HFFc6 (cell line): ENCODE results near the gene STX17. TPM values are rescaled to one million over a fixed set of nuclear protein-coding genes. Genes with fewer than 3 reads are reported as not detected.

ENCODE experiments used
- DNase-seq: peaks from one replicate; pipeline ENCODE4 v3.0.0-alpha.2; 2018
- H3K27ac Mint-ChIP-seq: 2 replicates; pipeline ENCODE4 v1.8.0; 2020; ENCODE audit warnings: mild to moderate bottlenecking, mixed read lengths
- H3K27me3 Mint-ChIP-seq: 2 replicates; pipeline ENCODE4 v1.8.0; 2021; ENCODE audit warnings: mild to moderate bottlenecking, moderate library complexity, mixed read lengths; ENCODE audit not compliant: insufficient read depth
- H3K36me3 Mint-ChIP-seq: 2 replicates; pipeline ENCODE4 v1.8.0; 2021; ENCODE audit warnings: low read depth, mixed read lengths
- H3K4me1 Mint-ChIP-seq: 2 replicates; pipeline ENCODE4 v1.8.0; 2020; ENCODE audit warnings: low read depth, mixed read lengths
- H3K4me3 Mint-ChIP-seq: 2 replicates; pipeline ENCODE4 v1.8.0; 2020; ENCODE audit warnings: mild to moderate bottlenecking, moderate library complexity, mixed read lengths
- H3K9me3 Mint-ChIP-seq: 2 replicates; pipeline ENCODE4 v1.8.0; 2020; ENCODE audit warnings: mild to moderate bottlenecking, mixed read lengths
- CTCF ChIP-seq: fragments of 200-600 bp; sonication (generic); IDR thresholded peaks from 2 replicates; pipeline ENCODE4 v1.5.0; 2021; ENCODE audit warnings: antibody characterized with exemption, mild to moderate bottlenecking
- total RNA-seq, 6 experiments: library from RNA; stranded (reverse); fragmentation: NEBNext Ultra II Directional; extraction: Animal tissue kit (Norgen Biotek cat#: 25700); gene quantifications; 2 replicates in 1 of 6; 3 replicates in 5 of 6; pipeline ENCODE4 v1.2.3, GENCODE V29; 2021

STX17 gene
- total RNA-seq, 6 experiments from 2014 or later = 15.3 to 18.7 (median 15.6) TPM

- Mint-ChIP-seq H3K9me3 (no peaks in the 10 kb centered on the region), H3K36me3 (peaks cover 16% of the 10 kb centered on the region), H3K27ac (no peak overlapping the region), H3K27me3 (no peaks in the 10 kb centered on the region; the same call in 1 of the 2 replicates), H3K4me1 (peaks cover 7% of the 10 kb centered on the region), H3K4me3 (no peak overlapping the region)
- TF ChIP-seq CTCF = no peak
- DNase-seq = no peak
These were observed 59.5 kb downstream of the STX17 start for GRCh38 chr9:99966001-99966400.

- TF ChIP-seq CTCF = no peak
- no peak overlapping the region for H3K27ac Mint-ChIP-seq
- no peaks in the 10 kb centered on the region; the same call in 1 of the 2 replicates for H3K27me3 Mint-ChIP-seq
- no peak overlapping the region for H3K4me3 Mint-ChIP-seq
- peaks cover 7% of the 10 kb centered on the region for H3K4me1 Mint-ChIP-seq
- H3K9me3 Mint-ChIP-seq = no peaks in the 10 kb centered on the region
- peaks cover 12% of the 10 kb centered on the region for H3K36me3 Mint-ChIP-seq
- DNase-seq = no peak
These were observed 60.3 kb downstream of the STX17 start for GRCh38 chr9:99966716-99967115.

- no peak overlapping the region for H3K27ac Mint-ChIP-seq
- no peak for TF ChIP-seq CTCF
- peaks cover 12% of the 10 kb centered on the region for H3K36me3 Mint-ChIP-seq
- no peaks in the 10 kb centered on the region; the same call in 1 of the 2 replicates for H3K27me3 Mint-ChIP-seq
- H3K9me3 Mint-ChIP-seq = no peaks in the 10 kb centered on the region
- H3K4me3 Mint-ChIP-seq = no peak overlapping the region
- peaks cover 7% of the 10 kb centered on the region for H3K4me1 Mint-ChIP-seq
- DNase-seq = no peak
These were observed 61.0 kb downstream of the STX17 start for GRCh38 chr9:99967457-99967856.

- H3K27ac Mint-ChIP-seq = no peak overlapping the region
- H3K36me3 Mint-ChIP-seq = peaks cover 12% of the 10 kb centered on the region
- no peak overlapping the region for H3K4me3 Mint-ChIP-seq
These were observed 64.0 kb downstream of the STX17 start for GRCh38 chr9:99970481-99970880.

GRCh38 chr9:99971410-99971809, 65.0 kb downstream of the STX17 start:
- DNase-seq = no peak
- Mint-ChIP-seq H3K36me3 (peaks cover 12% of the 10 kb centered on the region), H3K27ac (no peak overlapping the region), H3K4me3 (no peak overlapping the region), H3K9me3 (no peaks in the 10 kb centered on the region), H3K4me1 (no peaks in the 10 kb centered on the region), H3K27me3 (no peaks in the 10 kb centered on the region; the same call in none of the 2 replicates)
- no peak for TF ChIP-seq CTCF

More at GRCh38 chr9:99970481-99970880, 64.0 kb downstream of the STX17 start:
- no peaks in the 10 kb centered on the region for H3K4me1 Mint-ChIP-seq
- H3K9me3 Mint-ChIP-seq = no peaks in the 10 kb centered on the region
- no peak for TF ChIP-seq CTCF
- no peak for DNase-seq
- no peaks in the 10 kb centered on the region; the same call in none of the 2 replicates for H3K27me3 Mint-ChIP-seq

DNA sequence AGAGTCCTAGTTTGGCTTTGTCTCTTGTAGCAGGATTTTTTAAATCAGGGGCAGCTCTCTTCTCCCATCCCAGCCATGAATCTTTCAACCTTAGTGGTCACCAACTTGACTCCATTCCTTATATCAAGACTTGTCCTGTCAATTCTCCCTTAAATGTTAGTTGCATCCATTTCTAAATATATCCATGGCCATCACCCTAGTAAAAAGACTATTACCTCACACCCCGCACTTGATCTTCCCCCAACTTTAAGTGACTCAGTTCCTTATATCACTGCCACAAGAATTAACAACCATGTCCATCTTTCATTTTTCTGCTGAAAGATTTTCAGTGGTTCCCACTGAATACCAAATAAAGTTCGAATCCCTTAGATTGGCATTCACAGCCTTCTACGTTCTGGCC, 67.0 kb downstream of the STX17 start:
- no peak for DNase-seq
- Mint-ChIP-seq H3K4me1 (no peaks in the 10 kb centered on the region), H3K9me3 (no peaks in the 10 kb centered on the region), H3K4me3 (no peak overlapping the region), H3K36me3 (0 out of 2 replicates have a peak, but pooled peaks cover 5% of the 10 kb centered on the region), H3K27me3 (no peaks in the 10 kb centered on the region; the same call in none of the 2 replicates), H3K27ac (no peak overlapping the region)
- TF ChIP-seq CTCF = no peak
